Breast epithelium (tissue), 3 donors: ENCODE measurements around the gene ZNF750.

ENCODE experiments used
- POLR2A ChIP-seq: fragments of 450-650 bp; IDR thresholded peaks from one replicate; pipeline ENCODE4 v1.6.1; 2016; ENCODE audit warnings: antibody characterized with exemption, mild to moderate bottlenecking, moderate library complexity
- TF ChIP-seq, protein P1 (sequence below), 3 donors: fragments of 450-650 bp; IDR thresholded peaks; one replicate each; pipeline ENCODE4 v1.5.1; 2016 to 2017; ENCODE audit warnings: antibody characterized with exemption in 3 of 3, mild to moderate bottlenecking in 3 of 3, moderate library complexity in 3 of 3

- TF ChIP-seq, protein P1, sequence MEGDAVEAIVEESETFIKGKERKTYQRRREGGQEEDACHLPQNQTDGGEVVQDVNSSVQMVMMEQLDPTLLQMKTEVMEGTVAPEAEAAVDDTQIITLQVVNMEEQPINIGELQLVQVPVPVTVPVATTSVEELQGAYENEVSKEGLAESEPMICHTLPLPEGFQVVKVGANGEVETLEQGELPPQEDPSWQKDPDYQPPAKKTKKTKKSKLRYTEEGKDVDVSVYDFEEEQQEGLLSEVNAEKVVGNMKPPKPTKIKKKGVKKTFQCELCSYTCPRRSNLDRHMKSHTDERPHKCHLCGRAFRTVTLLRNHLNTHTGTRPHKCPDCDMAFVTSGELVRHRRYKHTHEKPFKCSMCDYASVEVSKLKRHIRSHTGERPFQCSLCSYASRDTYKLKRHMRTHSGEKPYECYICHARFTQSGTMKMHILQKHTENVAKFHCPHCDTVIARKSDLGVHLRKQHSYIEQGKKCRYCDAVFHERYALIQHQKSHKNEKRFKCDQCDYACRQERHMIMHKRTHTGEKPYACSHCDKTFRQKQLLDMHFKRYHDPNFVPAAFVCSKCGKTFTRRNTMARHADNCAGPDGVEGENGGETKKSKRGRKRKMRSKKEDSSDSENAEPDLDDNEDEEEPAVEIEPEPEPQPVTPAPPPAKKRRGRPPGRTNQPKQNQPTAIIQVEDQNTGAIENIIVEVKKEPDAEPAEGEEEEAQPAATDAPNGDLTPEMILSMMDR (IDR thresholded peaks at IDR 0.05), result no peak
- no peak for TF ChIP-seq POLR2A
These were observed 56.3 kb downstream of the ZNF750 start for GRCh38 chr17:82783498-82783897.
